ENCODE data around the gene PCYOX1L.

The PCYOX1L gene

GRCh38 chr5:149403923-149404745 lies 46.3 kb downstream of the PCYOX1L start:
- TF ChIP-seq MYC (IDR thresholded peaks at IDR 0.05; ENCODE audit: low read depth, low read length) (no peak), POLR2A (IDR thresholded peaks at IDR 0.05; ENCODE audit: extremely low read depth, insufficient read length) (no peak)
- TF ChIP-seq, protein P1, sequence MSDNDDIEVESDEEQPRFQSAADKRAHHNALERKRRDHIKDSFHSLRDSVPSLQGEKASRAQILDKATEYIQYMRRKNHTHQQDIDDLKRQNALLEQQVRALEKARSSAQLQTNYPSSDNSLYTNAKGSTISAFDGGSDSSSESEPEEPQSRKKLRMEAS (IDR thresholded peaks at IDR 0.05; ENCODE audit: low read depth, low read length): no peak
- TF ChIP-seq, protein P2, sequence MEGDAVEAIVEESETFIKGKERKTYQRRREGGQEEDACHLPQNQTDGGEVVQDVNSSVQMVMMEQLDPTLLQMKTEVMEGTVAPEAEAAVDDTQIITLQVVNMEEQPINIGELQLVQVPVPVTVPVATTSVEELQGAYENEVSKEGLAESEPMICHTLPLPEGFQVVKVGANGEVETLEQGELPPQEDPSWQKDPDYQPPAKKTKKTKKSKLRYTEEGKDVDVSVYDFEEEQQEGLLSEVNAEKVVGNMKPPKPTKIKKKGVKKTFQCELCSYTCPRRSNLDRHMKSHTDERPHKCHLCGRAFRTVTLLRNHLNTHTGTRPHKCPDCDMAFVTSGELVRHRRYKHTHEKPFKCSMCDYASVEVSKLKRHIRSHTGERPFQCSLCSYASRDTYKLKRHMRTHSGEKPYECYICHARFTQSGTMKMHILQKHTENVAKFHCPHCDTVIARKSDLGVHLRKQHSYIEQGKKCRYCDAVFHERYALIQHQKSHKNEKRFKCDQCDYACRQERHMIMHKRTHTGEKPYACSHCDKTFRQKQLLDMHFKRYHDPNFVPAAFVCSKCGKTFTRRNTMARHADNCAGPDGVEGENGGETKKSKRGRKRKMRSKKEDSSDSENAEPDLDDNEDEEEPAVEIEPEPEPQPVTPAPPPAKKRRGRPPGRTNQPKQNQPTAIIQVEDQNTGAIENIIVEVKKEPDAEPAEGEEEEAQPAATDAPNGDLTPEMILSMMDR (IDR thresholded peaks at IDR 0.05; ENCODE audit: low read depth, low read length): no peak
- H3K4me3 ChIP-seq (ENCODE audit: low read depth, low read length): peak overlapping the region; percentile 3
- DNase-seq (ENCODE audit: low read depth): peak; percentile 33

DNA sequence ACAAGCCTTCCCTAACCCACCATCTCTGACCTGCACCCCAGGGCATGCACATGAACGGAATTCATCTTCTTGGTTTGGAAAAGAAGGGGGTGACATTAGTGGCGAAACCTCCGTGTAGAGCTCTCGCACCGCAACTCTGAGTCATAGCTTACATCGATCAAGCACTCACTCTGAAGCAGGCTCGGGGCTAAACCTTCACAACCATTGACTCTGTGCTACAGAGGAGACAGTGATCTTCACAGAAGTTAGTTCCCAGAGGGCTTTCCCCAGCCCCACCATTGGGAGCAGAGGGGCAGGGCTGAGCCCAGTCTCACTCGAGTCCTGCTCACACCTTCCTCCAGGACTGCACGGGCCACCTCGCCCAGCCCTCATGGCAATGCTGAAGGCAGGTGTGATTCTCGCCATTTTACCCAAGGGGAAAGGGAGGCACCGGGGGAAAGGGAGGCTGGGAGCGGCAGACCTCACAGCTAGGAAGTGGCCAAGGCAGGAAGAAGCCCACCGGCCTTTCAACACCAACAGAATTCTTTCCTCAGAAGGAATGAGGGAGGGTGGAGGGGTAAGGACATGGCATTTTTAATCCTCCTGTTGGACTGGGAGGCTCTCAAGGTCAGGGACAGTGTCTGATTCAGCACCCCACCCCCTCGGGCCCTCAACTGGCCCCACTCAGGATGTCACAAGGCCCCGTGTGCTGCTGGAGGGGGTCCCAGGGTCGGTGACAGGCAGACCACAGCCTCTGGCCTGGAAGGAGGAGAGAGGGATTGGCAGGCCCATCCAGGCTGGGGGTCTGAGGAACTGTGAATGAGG lies 47.1 kb downstream of the PCYOX1L start:
- no peak for TF ChIP-seq MYC (IDR thresholded peaks at IDR 0.05; ENCODE audit: low read depth, low read length)
- TF ChIP-seq, protein P2 (IDR thresholded peaks at IDR 0.05; ENCODE audit: low read depth, low read length): no peak
- DNase-seq (ENCODE audit: low read depth): peak; percentile 93
- H3K4me3 ChIP-seq (ENCODE audit: low read depth, low read length): peak overlapping the region; percentile 21

DNA sequence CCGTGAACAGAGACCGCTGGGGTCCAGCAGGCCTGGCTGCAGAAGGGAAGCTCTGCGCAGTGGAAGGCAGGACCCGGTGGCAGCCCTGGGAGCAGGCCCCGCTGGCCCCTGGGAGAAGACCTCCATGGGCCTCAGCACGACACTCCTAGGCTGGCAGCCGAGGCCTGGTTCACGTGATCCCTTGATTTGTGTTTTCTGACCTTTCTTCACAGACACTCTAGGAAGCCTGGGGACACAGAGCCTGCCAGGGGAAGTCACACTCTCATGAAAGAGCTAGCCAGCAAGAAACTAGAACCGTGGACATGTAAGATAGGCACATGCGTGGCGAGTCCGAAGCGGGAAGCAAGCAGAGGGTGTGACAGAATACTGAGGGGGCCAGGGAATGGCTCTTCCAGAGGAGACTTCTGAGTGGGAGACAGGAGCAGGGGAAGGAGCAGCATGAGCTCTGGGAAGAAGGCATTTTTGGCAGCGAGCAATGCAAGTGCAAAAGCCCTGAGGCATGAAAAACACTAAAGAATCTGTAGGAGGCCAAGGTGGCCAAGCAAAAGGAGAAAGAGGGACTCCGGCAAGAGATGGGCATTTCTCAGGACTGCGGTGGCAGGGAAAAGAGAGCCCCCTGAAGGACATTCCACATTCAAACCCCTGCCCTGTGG lies 47.8 kb downstream of the PCYOX1L start:
- DNase-seq (ENCODE audit: low read depth): peak; percentile 34
- TF ChIP-seq, protein P1 (IDR thresholded peaks at IDR 0.05; ENCODE audit: low read depth, low read length): no peak
- TF ChIP-seq, protein P2 (IDR thresholded peaks at IDR 0.05; ENCODE audit: low read depth, low read length): no peak
- no peak for TF ChIP-seq MYC (IDR thresholded peaks at IDR 0.05; ENCODE audit: low read depth, low read length)
- TF ChIP-seq POLR2A (IDR thresholded peaks at IDR 0.05; ENCODE audit: extremely low read depth, insufficient read length): no peak

DNA sequence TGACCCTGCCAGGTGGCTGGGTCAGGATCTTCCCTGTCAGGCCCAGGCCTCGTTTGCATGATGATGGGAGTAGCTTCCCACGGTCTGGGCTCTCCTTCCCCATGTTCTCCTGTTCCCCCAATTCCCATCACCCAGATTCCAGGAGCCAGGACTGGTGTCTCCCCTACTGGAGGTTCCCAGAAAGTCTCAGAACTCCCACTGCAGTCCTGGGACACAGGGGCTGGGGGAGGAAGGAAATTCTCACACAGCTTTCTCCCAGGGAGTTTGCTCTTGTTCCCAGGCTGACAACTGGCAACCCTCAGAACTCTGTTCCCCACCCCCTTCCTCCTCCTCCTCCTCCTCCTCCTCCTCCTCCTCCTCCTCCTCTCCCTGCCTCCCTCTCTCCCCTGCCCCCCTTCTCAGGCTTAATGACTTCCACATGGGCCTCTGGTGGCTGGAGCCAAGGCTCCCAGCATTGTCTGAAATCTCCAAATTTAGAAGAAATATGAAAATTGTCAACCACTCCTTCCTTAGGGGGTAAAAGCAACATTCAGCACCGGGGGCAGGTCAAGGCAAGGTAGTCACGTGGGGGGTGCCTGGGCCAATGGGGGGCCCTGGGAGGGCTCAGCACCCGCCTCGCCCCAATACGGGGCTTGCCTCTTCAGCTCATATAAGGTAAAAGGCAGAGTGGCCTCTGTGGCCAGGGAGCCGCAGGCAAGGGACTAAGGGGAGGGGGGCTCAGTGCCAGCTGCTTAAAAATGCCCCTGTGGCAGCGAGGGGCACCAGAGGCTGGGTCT lies 48.5 kb downstream of the PCYOX1L start:
- no peak overlapping the region for H3K4me3 ChIP-seq (ENCODE audit: low read depth, low read length)
- TF ChIP-seq POLR2A (IDR thresholded peaks at IDR 0.05; ENCODE audit: extremely low read depth, insufficient read length): no peak
- TF ChIP-seq, protein P1 (IDR thresholded peaks at IDR 0.05; ENCODE audit: low read depth, low read length): no peak
- TF ChIP-seq, protein P2 (IDR thresholded peaks at IDR 0.05; ENCODE audit: low read depth, low read length): no peak
- no peak for TF ChIP-seq MYC (IDR thresholded peaks at IDR 0.05; ENCODE audit: low read depth, low read length)
- DNase-seq (ENCODE audit: low read depth): peak; percentile 36

More for the DNA sequence above, 47.8 kb downstream of the PCYOX1L start:
- H3K4me3 ChIP-seq (ENCODE audit: low read depth, low read length): no peak overlapping the region

DNA sequence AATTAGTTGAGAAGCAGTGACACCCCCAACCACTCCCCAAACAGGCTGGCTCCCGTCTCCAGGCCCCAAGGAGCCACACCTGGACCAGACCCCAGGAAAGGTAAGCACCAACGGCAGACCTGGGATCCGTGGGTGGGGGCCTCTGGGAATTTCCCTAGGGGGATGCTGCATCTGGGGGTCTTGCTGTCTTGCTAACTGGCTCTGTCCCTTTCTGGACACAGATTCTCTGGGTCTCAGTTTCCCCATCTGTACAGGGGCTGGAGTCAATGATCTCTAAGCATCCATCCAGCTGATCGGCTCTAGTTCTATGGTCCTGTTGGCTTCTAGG lies 49.1 kb downstream of the PCYOX1L start:
- no peak overlapping the region for H3K4me3 ChIP-seq (ENCODE audit: low read depth, low read length)
- TF ChIP-seq MYC (IDR thresholded peaks at IDR 0.05; ENCODE audit: low read depth, low read length) (no peak), POLR2A (IDR thresholded peaks at IDR 0.05; ENCODE audit: extremely low read depth, insufficient read length) (no peak)
- TF ChIP-seq, protein P1 (IDR thresholded peaks at IDR 0.05; ENCODE audit: low read depth, low read length): no peak
- TF ChIP-seq, protein P2 (IDR thresholded peaks at IDR 0.05; ENCODE audit: low read depth, low read length): no peak
- DNase-seq (ENCODE audit: low read depth): no peak
